CD4-positive, alpha-beta T cell (primary cell): ENCODE results near the gene ARFGEF3. TPM values are rescaled to one million over a fixed set of nuclear protein-coding genes. Genes with fewer than 3 reads are reported as not detected.

Source experiments
- ATAC-seq: fragments of 200-7000 bp; cut with Tn5 transposase; one replicate; pipeline ENCODE4 v1.10.0; 2022; ENCODE audit warnings: mild to moderate bottlenecking; ENCODE audit not compliant: poor library complexity
- CTCF ChIA-PET: fragments of 350-600 bp; sonication (Branson Sonifier 250); formaldehyde crosslinking; loops from one replicate; lab custom pipeline; 2021; ENCODE audit warnings: antibody characterized with exemption, inconsistent platforms; lab: Charles Lee
- POLR2A ChIA-PET: fragments of 350-600 bp; sonication (Branson Sonifier 250); formaldehyde crosslinking; loops from one replicate; lab custom pipeline; 2021; ENCODE audit warnings: antibody characterized with exemption, inconsistent platforms; lab: Charles Lee
- DNase-seq, 14 experiments: peaks; one replicate each; pipeline ENCODE4 v3.0.0-alpha.2; 2013 to 2020; ENCODE audit warnings: mixed read lengths in 2 of 14
- H3K27ac ChIP-seq, 2 donors: one replicate each; pipeline versions ENCODE4 v1.5.1 to v1.7.0; 2013; ENCODE audit warnings: low read length in 2 of 2, low read depth in 1 of 2, mild to moderate bottlenecking in 1 of 2
- H3K27me3 ChIP-seq, 2 experiments: 1 replicate in 1 of 2; 2 replicates in 1 of 2; pipeline versions ENCODE4 v1.6.1 to v1.7.0; 2013; ENCODE audit warnings: low read length in 2 of 2, control low read depth in 1 of 2, mild to moderate bottlenecking in 1 of 2, moderate library complexity in 1 of 2; ENCODE audit not compliant: insufficient read depth in 2 of 2, control insufficient read depth in 1 of 2
- H3K36me3 ChIP-seq: one replicate; pipeline ENCODE4 v1.6.1; 2013; ENCODE audit warnings: low read length, control low read depth; ENCODE audit not compliant: insufficient read depth
- H3K4me1 ChIP-seq: one replicate; pipeline ENCODE4 v1.6.1; 2013; ENCODE audit warnings: low read length, control low read depth; ENCODE audit not compliant: insufficient read depth
- H3K4me3 ChIP-seq: one replicate; pipeline ENCODE4 v1.5.1; 2013; ENCODE audit warnings: mild to moderate bottlenecking, low read length, moderate library complexity
- H3K9me3 ChIP-seq, 2 experiments: 1 replicate in 1 of 2; 2 replicates in 1 of 2; pipeline versions ENCODE4 v1.6.1 to v1.7.0; 2013; ENCODE audit warnings: low read length in 2 of 2, mild to moderate bottlenecking in 2 of 2, control low read depth in 1 of 2, moderate library complexity in 1 of 2; ENCODE audit not compliant: control insufficient read depth in 1 of 2, insufficient read depth in 1 of 2
- H3K27ac Mint-ChIP-seq: one replicate; pipeline ENCODE4 v1.8.0; 2020; ENCODE audit warnings: mixed read lengths
- H3K27me3 Mint-ChIP-seq: one replicate; pipeline ENCODE4 v1.8.0; 2021; ENCODE audit warnings: mixed read lengths
- H3K36me3 Mint-ChIP-seq: one replicate; pipeline ENCODE4 v1.8.0; 2021; ENCODE audit warnings: low read depth, mixed read lengths
- H3K4me1 Mint-ChIP-seq: one replicate; pipeline ENCODE4 v1.8.0; 2021; ENCODE audit warnings: low read depth, mixed read lengths
- H3K4me3 Mint-ChIP-seq: one replicate; pipeline ENCODE4 v1.8.0; 2020; ENCODE audit warnings: mild to moderate bottlenecking, mixed read lengths
- H3K9me3 Mint-ChIP-seq: one replicate; pipeline ENCODE4 v1.8.0; 2020; ENCODE audit warnings: mixed read lengths
- intact Hi-C, 2 experiments: fragments of 100-400 bp; cut with DNase I in 1 of 2; cut with micrococcal nuclease in 1 of 2; formaldehyde crosslinking; loops; one replicate each; pipeline versions ENCODE4 v1.15.1 to v1.9.0; 2023 to 2025; cut with DNase I, micrococcal nuclease
- total RNA-seq, 174 experiments: library from RNA in 2 of 174; stranded (reverse) in 2 of 174; gene quantifications; one replicate each; pipeline ENCODE4 v1.2.3 and lab custom pipeline; 2021 to 2026
- TF ChIP-seq, protein P1 (sequence below): fragments of 200-600 bp; IDR thresholded peaks from one replicate; pipeline ENCODE4 v1.8.0; 2022; ENCODE audit warnings: antibody characterized with exemption, mild to moderate bottlenecking

Gene ARFGEF3
- total RNA-seq, 2 experiments from 2014 or later = not detected

DNA sequence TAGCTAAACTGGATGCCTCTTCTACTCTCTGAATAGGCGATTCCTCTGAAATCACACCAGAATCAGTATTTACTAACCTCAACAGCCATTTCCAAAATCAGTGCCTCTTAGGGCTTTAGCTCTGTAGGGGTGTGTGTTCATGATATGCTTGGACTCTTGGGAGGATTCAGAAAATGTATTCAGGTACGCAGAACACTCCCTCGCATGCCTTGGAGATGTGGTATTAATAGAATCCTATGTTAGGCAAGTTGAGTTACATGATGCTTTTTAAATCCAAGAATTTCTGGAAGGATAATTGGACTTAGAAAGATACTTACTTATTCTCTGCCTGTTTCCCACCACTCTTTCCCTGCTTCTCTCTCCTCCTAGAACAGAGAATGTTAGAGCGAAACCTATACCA, 88.3 kb downstream of the ARFGEF3 start:
- TF ChIP-seq, protein P1, sequence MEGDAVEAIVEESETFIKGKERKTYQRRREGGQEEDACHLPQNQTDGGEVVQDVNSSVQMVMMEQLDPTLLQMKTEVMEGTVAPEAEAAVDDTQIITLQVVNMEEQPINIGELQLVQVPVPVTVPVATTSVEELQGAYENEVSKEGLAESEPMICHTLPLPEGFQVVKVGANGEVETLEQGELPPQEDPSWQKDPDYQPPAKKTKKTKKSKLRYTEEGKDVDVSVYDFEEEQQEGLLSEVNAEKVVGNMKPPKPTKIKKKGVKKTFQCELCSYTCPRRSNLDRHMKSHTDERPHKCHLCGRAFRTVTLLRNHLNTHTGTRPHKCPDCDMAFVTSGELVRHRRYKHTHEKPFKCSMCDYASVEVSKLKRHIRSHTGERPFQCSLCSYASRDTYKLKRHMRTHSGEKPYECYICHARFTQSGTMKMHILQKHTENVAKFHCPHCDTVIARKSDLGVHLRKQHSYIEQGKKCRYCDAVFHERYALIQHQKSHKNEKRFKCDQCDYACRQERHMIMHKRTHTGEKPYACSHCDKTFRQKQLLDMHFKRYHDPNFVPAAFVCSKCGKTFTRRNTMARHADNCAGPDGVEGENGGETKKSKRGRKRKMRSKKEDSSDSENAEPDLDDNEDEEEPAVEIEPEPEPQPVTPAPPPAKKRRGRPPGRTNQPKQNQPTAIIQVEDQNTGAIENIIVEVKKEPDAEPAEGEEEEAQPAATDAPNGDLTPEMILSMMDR = no peak
- no peak for ATAC-seq
- Mint-ChIP-seq H3K27ac (no peak overlapping the region), H3K4me3 (no peak overlapping the region), H3K9me3 (no peaks in the 10 kb centered on the region), H3K4me1 (no peaks in the 10 kb centered on the region), H3K36me3 (no peaks in the 10 kb centered on the region), H3K27me3 (peaks cover 6% of the 10 kb centered on the region)
- Histone ChIP-seq H3K27ac (no peak overlapping the region), H3K4me1 (no peaks in the 10 kb centered on the region), H3K9me3 (no peaks in the 10 kb centered on the region), H3K4me3 (no peak overlapping the region), H3K27me3 (no peaks in the 10 kb centered on the region), H3K36me3 (no peaks in the 10 kb centered on the region)
- ChIA-PET CTCF (no interaction called here), POLR2A (no interaction called here)
- no peak for DNase-seq
- intact Hi-C loops = no loop called here

DNA sequence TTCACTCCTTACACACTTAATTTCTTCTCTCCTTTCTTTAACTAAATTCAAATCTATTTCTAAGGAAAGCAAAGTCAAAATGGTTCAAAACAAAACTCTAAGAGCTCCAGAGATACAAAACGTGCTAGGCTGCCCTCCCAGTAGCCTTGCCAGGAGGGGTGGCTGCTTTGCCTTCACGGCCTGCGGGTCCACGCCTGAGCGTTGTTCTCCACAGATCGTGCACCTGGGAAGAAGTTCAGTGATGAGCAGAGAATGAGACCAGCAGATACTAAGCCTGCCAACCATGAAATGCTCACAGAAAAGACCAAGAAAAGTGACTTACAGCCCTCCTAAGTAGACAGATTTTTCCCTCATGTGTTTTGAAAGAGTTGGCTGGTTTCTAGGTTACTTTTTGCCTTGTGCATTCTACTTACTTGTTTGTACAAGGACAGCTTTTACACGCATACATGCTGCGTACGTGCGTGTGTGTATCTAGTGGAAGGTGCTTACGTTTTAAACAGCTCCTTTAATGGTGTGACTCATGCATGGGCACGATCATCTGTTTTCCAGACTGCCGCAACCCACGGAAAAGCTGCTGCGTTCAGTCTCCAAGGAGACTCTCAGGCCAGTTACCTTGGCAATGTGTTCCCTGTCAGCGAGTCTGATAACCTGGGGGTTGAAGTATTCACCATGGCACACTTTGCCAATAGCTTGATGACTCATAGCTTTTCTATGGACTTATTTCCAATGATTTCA, 88.9 kb downstream of the ARFGEF3 start:
- Mint-ChIP-seq H3K9me3 (no peaks in the 10 kb centered on the region), H3K4me3 (no peak overlapping the region), H3K36me3 (no peaks in the 10 kb centered on the region), H3K27ac (no peak overlapping the region), H3K27me3 (peaks cover 7% of the 10 kb centered on the region), H3K4me1 (no peaks in the 10 kb centered on the region)
- POLR2A ChIA-PET = interaction anchor here (0.7 kb wide), 1 partner anchor 42 kb away, joined by 3 read pairs; no protein-coding TSS in a partner anchor
- H3K27ac ChIP-seq = no peak overlapping the region
- intact Hi-C loops = no loop called here
- no peaks in the 10 kb centered on the region for H3K9me3 ChIP-seq
- no peak overlapping the region for H3K4me3 ChIP-seq
- H3K4me1 ChIP-seq = no peaks in the 10 kb centered on the region
- no peaks in the 10 kb centered on the region for H3K36me3 ChIP-seq
- ATAC-seq = no peak
- no peak for DNase-seq
- H3K27me3 ChIP-seq = peaks cover 0 to 3% of the 10 kb centered on the region in 2 experiments
- CTCF ChIA-PET = no interaction called here
- TF ChIP-seq, protein P1 = no peak

DNA sequence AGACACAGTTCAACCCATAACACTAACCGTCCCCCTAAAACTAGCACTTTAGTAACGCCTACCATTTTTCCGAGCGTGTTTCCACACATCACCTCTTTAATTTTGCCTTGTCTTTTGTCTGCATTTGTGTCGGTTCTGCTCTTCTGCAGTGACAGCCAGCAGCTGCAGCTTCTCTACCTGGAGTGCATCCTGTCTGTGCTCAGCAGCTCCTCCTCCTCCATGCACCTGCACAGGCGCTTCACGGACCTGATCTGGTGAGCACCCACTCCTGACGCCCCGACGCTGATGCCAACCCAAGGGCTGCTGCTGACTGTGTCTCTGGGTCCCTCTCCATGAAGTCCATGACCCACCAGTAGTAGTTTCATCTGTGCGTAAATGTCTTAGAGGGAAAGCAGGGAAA, 92.0 kb downstream of the ARFGEF3 start:
- ChIA-PET POLR2A (no interaction called here), CTCF (no interaction called here)
- H3K27ac ChIP-seq = no peak overlapping the region
- no peaks in the 10 kb centered on the region for H3K4me1 ChIP-seq
- Mint-ChIP-seq H3K9me3 (no peaks in the 10 kb centered on the region), H3K27ac (no peak overlapping the region), H3K36me3 (no peaks in the 10 kb centered on the region), H3K4me1 (no peaks in the 10 kb centered on the region), H3K27me3 (peaks cover 28% of the 10 kb centered on the region), H3K4me3 (no peak overlapping the region)
- DNase-seq = no peak
- TF ChIP-seq, protein P1 = no peak
- H3K27me3 ChIP-seq = peaks cover 0 to 4% of the 10 kb centered on the region in 2 experiments
- intact Hi-C loops = no loop called here
- no peaks in the 10 kb centered on the region for H3K9me3 ChIP-seq
- H3K4me3 ChIP-seq = no peak overlapping the region
- H3K36me3 ChIP-seq = no peaks in the 10 kb centered on the region
- no peak for ATAC-seq
